GM06990 (cell line): ENCODE measurements around the gene NHP2.
"Not testable (repeated sequence)": the region's sequence is repeated elsewhere in the genome, so short reads cannot be mapped to it uniquely, and the experiment has no call there.

Experiments
- DNase-seq: peaks from one replicate; pipeline ENCODE4 v3.0.0-alpha.2; 2011; ENCODE audit not compliant: insufficient read length; ENCODE audit errors: extremely low read depth
- H3K27me3 ChIP-seq: replicated peaks from 2 replicates; pipeline ENCODE4 v1.6.0; 2011; ENCODE audit warnings: low read length; ENCODE audit not compliant: control insufficient read depth, insufficient read depth
- H3K36me3 ChIP-seq: 2 replicates; pipeline ENCODE4 v1.5.1; 2011; ENCODE audit warnings: low read length; ENCODE audit not compliant: control insufficient read depth, insufficient read depth
- H3K4me3 ChIP-seq: replicated peaks from 2 replicates; pipeline ENCODE4 v1.5.1; 2011; ENCODE audit warnings: low read depth, mild to moderate bottlenecking, control low read depth, low read length
- TF ChIP-seq, protein P1 (sequence below): IDR thresholded peaks from 2 replicates; pipeline ENCODE4 v1.5.1; 2011; ENCODE audit warnings: low read length, control low read depth, mild to moderate bottlenecking, inconsistent platforms; ENCODE audit not compliant: insufficient read depth, poor library complexity, severe bottlenecking

NHP2 gene

DNA sequence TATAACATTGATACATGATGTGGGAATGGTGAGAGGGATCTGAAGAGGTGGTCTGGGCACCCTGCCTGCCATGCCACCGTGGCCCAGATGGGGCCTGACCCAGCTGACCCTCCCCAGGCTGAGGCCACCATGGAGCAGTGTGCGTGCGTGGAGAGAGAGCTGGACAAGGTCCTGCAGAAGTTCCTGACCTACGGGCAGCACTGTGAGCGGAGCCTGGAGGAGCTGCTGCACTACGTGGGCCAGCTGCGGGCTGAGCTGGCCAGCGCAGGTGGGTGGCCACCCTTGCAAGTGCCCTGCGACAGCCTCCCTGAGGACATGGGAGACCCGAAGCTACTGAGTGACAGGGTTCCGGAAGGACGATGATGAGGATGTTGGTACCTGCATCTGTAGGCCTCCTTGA lies 15.7 kb downstream of the NHP2 start:
- DNase-seq: no peak
- TF ChIP-seq, protein P1, sequence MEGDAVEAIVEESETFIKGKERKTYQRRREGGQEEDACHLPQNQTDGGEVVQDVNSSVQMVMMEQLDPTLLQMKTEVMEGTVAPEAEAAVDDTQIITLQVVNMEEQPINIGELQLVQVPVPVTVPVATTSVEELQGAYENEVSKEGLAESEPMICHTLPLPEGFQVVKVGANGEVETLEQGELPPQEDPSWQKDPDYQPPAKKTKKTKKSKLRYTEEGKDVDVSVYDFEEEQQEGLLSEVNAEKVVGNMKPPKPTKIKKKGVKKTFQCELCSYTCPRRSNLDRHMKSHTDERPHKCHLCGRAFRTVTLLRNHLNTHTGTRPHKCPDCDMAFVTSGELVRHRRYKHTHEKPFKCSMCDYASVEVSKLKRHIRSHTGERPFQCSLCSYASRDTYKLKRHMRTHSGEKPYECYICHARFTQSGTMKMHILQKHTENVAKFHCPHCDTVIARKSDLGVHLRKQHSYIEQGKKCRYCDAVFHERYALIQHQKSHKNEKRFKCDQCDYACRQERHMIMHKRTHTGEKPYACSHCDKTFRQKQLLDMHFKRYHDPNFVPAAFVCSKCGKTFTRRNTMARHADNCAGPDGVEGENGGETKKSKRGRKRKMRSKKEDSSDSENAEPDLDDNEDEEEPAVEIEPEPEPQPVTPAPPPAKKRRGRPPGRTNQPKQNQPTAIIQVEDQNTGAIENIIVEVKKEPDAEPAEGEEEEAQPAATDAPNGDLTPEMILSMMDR: no peak
- peaks cover 13% of the 10 kb centered on the region for H3K36me3 ChIP-seq
- no peak overlapping the region for H3K4me3 ChIP-seq
- no peaks in the 10 kb centered on the region for H3K27me3 ChIP-seq

DNA sequence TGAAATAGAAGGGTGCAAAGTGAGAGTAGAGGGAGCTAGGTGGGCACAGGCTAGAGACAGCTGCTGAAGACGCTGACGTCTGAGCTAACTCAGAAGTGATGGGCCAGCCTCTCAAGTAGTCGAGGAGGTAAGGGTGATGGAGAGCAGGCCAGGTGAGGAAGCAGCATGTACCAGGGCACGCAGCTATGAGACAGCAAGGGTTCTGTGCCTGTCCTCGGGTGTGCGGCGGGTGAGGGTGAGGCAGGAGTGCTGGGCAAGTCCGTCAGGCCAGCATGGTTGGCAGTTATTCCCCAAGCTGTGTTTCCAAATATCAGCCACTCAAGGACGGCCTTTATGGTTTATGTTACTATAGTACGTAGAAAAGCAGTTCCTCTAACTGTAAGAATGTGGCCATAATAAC lies 16.7 kb downstream of the NHP2 start:
- H3K4me3 ChIP-seq: no peak overlapping the region
- no peak for DNase-seq
- no peaks in the 10 kb centered on the region for H3K27me3 ChIP-seq
- H3K36me3 ChIP-seq: peaks cover 6% of the 10 kb centered on the region
- TF ChIP-seq, protein P1: no peak

DNA sequence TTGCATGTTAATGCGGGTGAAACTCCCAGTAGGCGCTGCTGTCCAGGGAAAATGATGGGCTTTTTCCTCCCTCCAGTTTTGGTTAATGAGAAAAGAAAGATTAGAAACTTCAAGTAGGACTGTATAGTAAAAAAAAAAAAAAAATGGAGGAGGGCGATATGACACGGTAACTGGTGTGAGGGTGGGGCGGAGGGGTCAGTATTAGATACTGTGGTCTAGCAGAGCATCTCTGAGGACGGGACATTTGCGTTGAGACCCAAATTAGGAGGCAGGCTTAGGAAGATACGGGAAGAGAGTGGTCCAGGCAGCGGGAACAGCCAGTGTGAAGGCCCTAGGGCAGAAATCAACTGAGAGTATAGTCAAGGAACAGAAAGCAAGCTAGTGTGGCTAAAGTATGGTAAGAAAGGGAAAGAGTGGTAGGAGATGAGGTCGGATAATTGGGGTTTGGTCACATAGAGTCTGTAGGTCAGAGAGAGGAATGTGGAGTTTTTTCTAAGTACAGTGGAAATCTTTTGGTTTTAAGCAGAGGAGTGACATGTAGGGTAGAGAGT lies 22.2 kb downstream of the NHP2 start:
- Histone ChIP-seq H3K4me3 (peak overlapping the region; percentile 83), H3K27me3 (no peaks in the 10 kb centered on the region), H3K36me3 (peaks cover 2% of the 10 kb centered on the region)
- DNase-seq: no peak
- TF ChIP-seq, protein P1: no peak

DNA sequence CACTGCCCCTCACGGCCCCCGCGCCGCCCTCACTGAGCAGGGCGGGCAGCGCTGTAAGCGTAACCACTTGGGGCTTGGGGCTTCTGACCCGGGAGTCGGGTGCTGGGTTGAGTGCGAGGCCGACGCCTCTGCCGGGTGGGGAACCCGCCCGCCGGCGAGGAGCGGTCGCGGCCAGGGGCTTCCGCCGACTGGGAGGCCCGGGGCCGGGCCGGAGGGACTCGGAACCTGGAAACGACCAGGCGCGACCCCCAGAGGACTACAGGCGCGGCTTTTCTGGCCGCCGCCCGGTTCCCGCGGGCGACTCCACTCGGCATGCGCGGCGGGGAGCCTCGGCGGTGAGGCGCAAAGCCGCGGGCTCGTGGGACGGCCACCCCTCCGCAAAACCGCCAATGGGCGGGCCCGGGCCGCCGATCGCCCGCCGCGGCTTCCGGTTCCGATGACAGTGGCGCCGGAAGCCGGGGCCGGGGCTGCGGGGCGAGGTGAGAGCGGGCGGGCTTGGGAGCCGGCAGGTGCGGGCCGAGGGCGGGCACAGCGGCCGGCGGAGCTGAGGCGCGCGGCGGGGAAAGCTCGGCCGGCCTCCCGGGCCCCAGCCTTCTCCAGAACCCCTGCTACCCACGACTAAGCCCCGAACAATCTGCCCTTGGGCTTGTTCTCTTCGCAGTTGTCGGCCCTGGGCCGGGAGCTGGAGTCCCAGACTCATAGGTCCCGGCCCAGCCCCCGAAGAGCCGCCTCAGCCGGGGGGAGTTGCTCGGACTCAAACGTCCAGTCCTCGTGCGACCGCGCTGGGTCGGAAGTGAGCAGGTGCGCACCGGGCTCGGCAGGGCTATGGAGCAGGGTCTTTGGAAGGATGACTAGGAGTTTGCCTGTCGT lies 22.9 kb downstream of the NHP2 start, which contains the start of gene RMND5B:
TSS of gene RMND5B (plus strand) at position 439 of the 870 bp plus-strand sequence. CDS start 7,106 bp downstream, outside the sequence.
- no peaks in the 10 kb centered on the region; the same call in 1 of the 2 replicates for H3K36me3 ChIP-seq
- no peaks in the 10 kb centered on the region for H3K27me3 ChIP-seq
- DNase-seq: peak; percentile 95
- H3K4me3 ChIP-seq: peak within 1 kb of the TSS; percentile 83
- TF ChIP-seq, protein P1: no peak

- not testable (repeated sequence) for DNase-seq, H3K36me3 ChIP-seq, H3K27me3 ChIP-seq
- H3K4me3 ChIP-seq: peak overlapping the region; percentile 83
Observed at GRCh38 chr5:178130234-178130575, 23.5 kb downstream of the NHP2 start.

DNA sequence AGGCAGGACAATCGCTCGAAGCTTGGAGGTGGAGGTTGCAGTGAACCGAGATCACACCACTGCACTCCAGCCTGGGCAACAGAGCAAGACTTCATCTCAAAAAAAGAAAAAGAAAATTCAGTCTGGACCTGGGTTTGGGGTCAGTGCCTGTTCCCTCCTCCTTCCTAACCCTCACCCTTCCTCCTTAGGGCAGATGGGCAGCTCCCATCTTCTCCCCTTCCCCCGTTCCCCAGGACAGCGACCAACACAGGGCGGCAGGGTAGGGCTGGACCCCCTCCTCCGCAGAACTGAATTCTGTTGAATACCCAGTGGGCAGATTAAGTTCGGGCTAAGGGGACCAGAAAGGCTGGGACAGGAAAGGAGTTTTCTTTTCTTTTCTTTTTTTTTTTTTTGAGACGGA lies 24.4 kb downstream of the NHP2 start:
- TF ChIP-seq, protein P1: no peak
- no peak overlapping the region for H3K4me3 ChIP-seq
- H3K36me3 ChIP-seq: no peaks in the 10 kb centered on the region
- no peaks in the 10 kb centered on the region for H3K27me3 ChIP-seq
- no peak for DNase-seq

GRCh38 chr5:178127300-178128009 lies 26.2 kb downstream of the NHP2 start:
- DNase-seq, H3K4me3 ChIP-seq, H3K27me3 ChIP-seq, H3K36me3 ChIP-seq: not testable (repeated sequence)
